ENCODE data around the gene RBM15.

The RBM15 gene

DNA sequence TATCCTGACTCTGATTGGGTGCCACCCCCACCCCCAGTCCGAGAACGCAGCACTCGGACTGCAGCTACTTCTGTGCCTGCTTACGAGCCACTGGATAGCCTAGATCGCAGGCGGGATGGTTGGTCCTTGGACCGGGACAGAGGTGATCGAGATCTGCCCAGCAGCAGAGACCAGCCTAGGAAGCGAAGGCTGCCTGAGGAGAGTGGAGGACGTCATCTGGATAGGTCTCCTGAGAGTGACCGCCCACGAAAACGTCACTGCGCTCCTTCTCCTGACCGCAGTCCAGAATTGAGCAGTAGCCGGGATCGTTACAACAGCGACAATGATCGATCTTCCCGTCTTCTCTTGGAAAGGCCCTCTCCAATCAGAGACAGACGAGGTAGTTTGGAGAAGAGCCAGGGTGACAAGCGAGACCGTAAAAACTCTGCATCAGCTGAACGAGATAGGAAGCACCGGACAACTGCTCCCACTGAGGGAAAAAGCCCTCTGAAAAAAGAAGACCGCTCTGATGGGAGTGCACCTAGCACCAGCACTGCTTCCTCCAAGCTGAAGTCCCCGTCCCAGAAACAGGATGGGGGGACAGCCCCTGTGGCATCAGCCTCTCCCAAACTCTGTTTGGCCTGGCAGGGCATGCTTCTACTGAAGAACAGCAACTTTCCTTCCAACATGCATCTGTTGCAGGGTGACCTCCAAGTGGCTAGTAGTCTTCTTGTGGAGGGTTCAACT, 2.1 kb downstream of the RBM15 start:
- DNase-seq (ENCODE audit: extremely low read depth, insufficient read length) = no peak
- peak overlapping the region; percentile 99 for H3K4me3 ChIP-seq (replicated peaks; ENCODE audit: low read depth, low read length)
- no peaks in the 10 kb centered on the region for H3K27me3 ChIP-seq (replicated peaks; ENCODE audit: control insufficient read depth, insufficient read depth, low read length)
- TF ChIP-seq, protein P1, sequence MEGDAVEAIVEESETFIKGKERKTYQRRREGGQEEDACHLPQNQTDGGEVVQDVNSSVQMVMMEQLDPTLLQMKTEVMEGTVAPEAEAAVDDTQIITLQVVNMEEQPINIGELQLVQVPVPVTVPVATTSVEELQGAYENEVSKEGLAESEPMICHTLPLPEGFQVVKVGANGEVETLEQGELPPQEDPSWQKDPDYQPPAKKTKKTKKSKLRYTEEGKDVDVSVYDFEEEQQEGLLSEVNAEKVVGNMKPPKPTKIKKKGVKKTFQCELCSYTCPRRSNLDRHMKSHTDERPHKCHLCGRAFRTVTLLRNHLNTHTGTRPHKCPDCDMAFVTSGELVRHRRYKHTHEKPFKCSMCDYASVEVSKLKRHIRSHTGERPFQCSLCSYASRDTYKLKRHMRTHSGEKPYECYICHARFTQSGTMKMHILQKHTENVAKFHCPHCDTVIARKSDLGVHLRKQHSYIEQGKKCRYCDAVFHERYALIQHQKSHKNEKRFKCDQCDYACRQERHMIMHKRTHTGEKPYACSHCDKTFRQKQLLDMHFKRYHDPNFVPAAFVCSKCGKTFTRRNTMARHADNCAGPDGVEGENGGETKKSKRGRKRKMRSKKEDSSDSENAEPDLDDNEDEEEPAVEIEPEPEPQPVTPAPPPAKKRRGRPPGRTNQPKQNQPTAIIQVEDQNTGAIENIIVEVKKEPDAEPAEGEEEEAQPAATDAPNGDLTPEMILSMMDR (IDR thresholded peaks at IDR 0.05; ENCODE audit: insufficient read depth, low read length, poor library complexity, severe bottlenecking) = no peak
- peaks cover 16% of the 10 kb centered on the region for H3K36me3 ChIP-seq (ENCODE audit: control insufficient read depth, insufficient read depth, low read length)

DNA sequence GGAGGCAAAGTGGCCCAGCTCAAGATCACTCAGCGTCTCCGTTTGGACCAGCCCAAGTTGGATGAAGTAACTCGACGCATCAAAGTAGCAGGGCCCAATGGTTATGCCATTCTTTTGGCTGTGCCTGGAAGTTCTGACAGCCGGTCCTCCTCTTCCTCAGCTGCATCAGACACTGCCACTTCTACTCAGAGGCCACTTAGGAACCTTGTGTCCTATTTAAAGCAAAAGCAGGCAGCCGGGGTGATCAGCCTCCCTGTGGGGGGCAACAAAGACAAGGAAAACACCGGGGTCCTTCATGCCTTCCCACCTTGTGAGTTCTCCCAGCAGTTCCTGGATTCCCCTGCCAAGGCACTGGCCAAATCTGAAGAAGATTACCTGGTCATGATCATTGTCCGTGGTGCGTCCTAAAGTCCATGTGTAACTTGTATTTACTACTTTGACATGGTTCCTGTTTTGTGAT, 2.7 kb downstream of the RBM15 start:
- TF ChIP-seq, protein P1 (IDR thresholded peaks at IDR 0.05; ENCODE audit: insufficient read depth, low read length, poor library complexity, severe bottlenecking) = no peak
- no peak for DNase-seq (ENCODE audit: extremely low read depth, insufficient read length)
- Histone ChIP-seq H3K4me3 (replicated peaks; ENCODE audit: low read depth, low read length) (peak overlapping the region; percentile 99), H3K27me3 (replicated peaks; ENCODE audit: control insufficient read depth, insufficient read depth, low read length) (no peaks in the 10 kb centered on the region), H3K36me3 (ENCODE audit: control insufficient read depth, insufficient read depth, low read length) (peaks cover 16% of the 10 kb centered on the region)

DNA sequence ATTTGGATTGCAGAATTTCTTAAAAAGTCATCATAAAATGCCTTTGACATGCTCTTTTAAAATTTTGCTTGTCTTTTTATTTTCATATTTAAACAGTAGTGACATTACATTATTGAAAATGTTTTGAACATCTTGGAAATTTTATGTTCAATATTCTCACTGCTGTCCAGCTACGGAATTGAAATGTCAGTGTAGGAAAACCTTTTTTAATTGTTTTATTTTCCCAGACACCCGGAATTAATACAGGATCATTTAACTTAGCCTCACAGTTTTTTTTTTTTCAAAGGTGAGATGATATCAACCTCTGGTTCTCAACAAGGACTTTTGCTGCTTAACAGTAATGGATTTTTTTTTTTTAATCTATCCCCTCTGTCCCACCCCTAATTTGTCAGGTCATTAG, 4.1 kb downstream of the RBM15 start:
- no peaks in the 10 kb centered on the region for H3K27me3 ChIP-seq (replicated peaks; ENCODE audit: control insufficient read depth, insufficient read depth, low read length)
- H3K4me3 ChIP-seq (replicated peaks; ENCODE audit: low read depth, low read length) = peak overlapping the region; percentile 99
- no peak for DNase-seq (ENCODE audit: extremely low read depth, insufficient read length)
- peaks cover 20% of the 10 kb centered on the region for H3K36me3 ChIP-seq (ENCODE audit: control insufficient read depth, insufficient read depth, low read length)
- TF ChIP-seq, protein P1 (IDR thresholded peaks at IDR 0.05; ENCODE audit: insufficient read depth, low read length, poor library complexity, severe bottlenecking) = no peak

DNA sequence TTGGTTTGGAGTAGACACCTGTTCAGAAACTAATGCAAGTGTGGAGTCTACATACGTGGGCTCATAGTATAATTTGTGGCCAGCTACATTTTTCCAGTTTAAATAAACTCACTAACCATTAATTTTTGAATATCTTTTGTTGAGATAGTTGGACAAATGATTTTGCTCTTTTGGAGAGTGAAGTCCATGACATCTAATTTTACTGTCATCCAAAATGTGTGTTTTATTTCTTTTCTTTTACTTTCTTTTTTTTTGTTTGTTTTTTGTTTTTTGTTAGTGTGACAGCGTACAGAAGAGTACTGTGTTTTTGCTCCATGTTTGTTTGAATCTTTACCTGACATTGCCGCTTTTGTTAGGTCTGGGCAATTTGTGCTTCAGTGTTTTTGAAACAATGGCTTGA, 5.0 kb downstream of the RBM15 start:
- Histone ChIP-seq H3K36me3 (ENCODE audit: control insufficient read depth, insufficient read depth, low read length) (peaks cover 20% of the 10 kb centered on the region), H3K27me3 (replicated peaks; ENCODE audit: control insufficient read depth, insufficient read depth, low read length) (no peaks in the 10 kb centered on the region), H3K4me3 (replicated peaks; ENCODE audit: low read depth, low read length) (peak overlapping the region; percentile 99)
- TF ChIP-seq, protein P1 (IDR thresholded peaks at IDR 0.05; ENCODE audit: insufficient read depth, low read length, poor library complexity, severe bottlenecking) = no peak
- no peak for DNase-seq (ENCODE audit: extremely low read depth, insufficient read length)

DNA sequence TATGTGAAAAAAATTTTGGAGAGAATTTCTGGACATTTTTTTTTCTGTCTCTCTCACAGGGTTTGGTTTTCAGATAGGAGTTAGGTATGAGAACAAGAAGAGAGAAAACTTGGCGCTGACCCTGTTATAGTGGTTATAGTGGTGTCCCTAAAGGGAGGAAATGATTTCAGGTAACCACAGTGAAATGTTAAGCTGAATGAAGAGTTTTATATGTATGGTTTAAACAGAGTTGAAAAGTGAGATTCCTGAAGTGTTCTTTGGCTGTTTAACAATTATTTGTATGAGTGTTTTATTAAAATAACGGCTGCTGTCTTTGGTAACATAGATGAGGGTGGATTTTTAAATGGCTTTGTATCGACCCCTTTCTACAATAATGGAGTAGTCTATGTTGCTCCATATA, 6.3 kb downstream of the RBM15 start:
- Histone ChIP-seq H3K36me3 (ENCODE audit: control insufficient read depth, insufficient read depth, low read length) (peaks cover 19% of the 10 kb centered on the region), H3K4me3 (replicated peaks; ENCODE audit: low read depth, low read length) (peak overlapping the region; percentile 99), H3K27me3 (replicated peaks; ENCODE audit: control insufficient read depth, insufficient read depth, low read length) (no peaks in the 10 kb centered on the region)
- TF ChIP-seq, protein P1 (IDR thresholded peaks at IDR 0.05; ENCODE audit: insufficient read depth, low read length, poor library complexity, severe bottlenecking) = no peak
- no peak for DNase-seq (ENCODE audit: extremely low read depth, insufficient read length)
